ENCODE results near the gene CYB5RL.
"Not testable (repeated sequence)": the region's sequence is repeated elsewhere in the genome, so short reads cannot be mapped to it uniquely, and the experiment has no call there.

Gene CYB5RL

GRCh38 chr1:54190526-54190925 is 9.3 kb downstream of the CYB5RL start:
- no peak for DNase-seq (ENCODE audit: low read depth in 1 of 2, low spot score in 1 of 2)

DNA sequence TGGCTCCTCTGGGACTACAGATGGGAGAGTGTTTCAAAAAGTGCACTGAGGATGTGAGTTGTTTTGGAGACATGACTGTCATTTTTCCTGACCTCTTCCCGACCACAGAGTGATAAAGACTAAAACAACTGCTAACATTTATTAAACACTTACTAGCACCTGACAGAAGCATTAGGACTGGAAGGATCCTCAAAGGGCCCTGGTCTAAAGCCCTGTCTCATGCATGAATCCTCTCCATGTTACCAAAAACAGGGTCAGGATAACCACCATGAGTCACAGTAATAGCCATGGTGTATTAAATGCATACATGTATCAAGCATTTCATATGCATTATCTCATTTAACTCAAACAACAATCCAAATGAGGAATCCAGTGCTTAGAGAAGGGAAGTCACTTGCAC is 11.5 kb downstream of the CYB5RL start:
- no peak for DNase-seq (ENCODE audit: low read depth in 1 of 2, low spot score in 1 of 2)

DNA sequence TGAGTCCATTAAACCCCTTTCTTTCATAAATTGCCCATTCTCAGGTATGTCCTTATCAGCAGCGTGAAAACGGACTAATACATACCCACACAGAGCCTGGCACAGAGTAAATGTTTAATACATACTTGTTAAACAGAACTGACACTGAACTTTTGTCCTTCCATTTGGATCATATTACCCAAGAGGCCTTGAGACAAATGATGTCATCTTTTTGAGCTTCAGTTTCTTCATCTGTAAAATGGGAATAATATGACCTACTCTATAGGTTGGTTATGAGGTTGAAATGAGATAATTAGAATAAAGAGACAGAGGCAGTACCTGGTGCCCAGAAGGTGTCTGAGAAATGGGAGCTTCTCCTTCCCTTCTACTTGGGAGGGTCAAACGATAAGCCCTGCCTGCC is 13.8 kb downstream of the CYB5RL start:
- no peak for DNase-seq (ENCODE audit: low read depth in 1 of 2, low spot score in 1 of 2)

DNA sequence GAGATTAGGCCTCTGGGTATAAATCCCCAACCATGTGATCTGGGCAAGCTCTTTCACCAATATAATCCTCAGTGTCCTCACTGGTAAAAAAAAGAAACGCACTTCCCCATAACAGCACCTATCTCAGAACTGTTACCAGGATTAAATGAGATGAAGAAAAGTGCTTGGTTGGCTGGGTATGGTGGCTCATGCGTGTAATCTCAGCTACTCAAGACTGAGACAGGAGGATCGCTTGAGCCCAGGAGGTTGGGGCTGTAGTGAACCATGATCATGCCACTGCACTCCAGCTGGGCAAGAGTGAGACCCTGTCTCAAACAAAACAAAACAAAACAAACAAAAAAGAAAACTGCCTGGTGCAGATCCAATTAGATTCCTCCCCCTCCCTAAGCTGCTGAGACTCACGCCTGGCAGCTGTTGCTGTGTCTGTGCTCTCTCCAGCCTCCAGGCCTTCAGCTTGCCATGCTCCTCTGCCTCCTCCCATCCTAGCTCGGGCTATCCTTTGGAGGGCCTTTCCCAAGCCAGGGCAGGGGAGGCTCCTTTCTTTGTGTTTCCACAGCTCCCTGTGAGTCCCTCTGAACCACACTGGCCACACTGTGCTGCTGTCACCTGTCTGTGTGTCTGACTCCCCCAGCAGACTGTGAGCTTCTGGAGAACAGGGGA is 19.0 kb downstream of the CYB5RL start:
- DNase-seq (ENCODE audit: low read depth in 1 of 2, low spot score in 1 of 2): no peak

DNA sequence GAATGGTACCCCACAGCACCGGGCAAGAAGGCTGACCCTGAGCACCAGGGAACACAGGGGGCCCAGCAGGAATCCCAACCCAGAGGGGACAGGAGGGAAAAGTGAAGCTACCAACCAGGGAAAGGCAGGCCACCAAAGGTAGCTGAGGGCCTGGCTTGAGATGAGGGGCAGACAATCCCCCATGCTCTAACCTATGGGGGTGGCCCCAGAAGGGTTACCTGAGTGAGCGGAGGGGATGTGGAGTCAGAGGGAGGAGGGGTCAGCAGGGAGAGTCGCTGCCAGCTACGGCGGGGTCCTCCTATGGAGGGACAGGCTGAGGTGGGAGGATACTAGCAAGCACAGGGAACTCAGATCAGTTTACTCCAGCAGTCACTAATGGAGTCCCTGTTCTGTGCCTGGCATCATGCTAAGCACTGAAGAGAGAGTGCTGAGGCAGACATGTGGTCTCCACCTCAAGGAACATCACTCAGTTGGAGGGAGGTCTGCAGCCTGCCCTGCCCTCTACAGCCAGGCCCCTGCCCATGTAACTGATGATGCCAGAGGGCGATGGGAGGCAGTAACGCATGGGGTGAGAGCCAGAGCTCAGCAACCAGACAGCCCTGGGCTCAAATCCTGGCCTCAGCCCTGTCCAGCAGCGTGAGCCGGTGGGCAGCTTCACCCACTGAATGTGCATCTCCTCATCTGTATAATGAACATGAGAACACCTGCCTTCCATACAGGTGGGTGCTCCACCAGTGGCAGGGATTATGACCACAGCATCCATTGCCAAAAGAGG is 21.3 kb downstream of the CYB5RL start:
- no peak for DNase-seq (ENCODE audit: low read depth in 1 of 2, low spot score in 1 of 2)

- DNase-seq (ENCODE audit: low read depth in 1 of 2, low spot score in 1 of 2): no peak
Observed at GRCh38 chr1:54177726-54178125, 22.1 kb downstream of the CYB5RL start.

DNA sequence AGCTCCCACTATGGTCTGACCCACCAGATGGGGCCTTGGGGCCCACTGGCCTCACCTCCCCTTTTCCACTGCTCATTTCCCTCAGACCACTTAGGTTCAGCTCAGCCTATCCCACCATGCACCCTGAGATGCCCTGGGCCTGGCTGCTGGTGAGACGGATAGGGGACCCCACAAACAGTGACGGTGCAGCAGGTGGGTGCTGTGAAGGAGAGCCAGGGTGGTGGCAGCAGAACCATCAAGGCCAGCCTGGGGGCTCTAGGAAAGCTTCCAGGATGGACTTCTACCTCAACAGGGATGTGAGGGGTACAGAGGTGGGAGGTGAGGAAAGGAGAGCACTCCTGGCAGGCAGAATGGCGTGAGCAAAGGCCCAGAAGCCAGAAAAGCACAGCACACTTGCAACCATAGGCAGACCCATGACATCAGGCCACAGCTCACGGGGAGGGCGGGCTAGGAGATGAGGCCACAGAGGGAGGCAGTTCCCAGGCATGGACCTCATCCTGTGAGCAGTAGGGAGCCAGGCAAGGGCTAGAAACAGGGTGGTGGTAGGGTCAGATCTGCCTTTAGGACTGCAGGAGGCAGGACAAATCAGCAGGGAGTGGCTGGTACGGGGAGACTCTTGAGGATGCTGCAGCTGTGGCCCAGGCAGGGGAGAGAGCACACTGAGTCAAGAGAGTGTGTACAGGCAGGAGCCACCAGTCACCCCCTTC is 23.1 kb downstream of the CYB5RL start:
- DNase-seq (ENCODE audit: low read depth in 1 of 2, low spot score in 1 of 2): no peak

DNA sequence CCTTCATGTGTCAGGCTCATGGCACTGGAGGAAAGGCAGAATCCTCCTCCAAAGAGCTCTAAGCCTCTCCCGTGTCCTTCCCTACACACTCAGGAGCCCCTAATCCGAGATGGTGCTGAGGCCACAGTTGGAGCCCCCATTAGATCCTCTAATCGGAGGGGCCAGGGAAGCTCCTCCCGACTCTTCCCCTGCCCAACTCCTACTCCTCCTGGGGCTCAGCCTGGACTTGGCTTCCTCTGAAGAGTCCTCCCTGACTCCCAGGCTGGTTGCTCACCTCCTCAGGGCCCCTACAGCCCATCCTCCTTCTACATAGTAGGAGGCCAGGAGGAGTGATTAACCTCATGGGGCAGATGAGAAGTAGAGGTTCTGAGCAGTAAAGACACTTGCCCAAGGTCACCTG is 25.7 kb downstream of the CYB5RL start:
- DNase-seq (ENCODE audit: low read depth in 1 of 2, low spot score in 1 of 2): no peak

- DNase-seq (ENCODE audit: low read depth in 1 of 2, low spot score in 1 of 2): no peak
Observed at GRCh38 chr1:54173681-54174080, 26.1 kb downstream of the CYB5RL start.

DNA sequence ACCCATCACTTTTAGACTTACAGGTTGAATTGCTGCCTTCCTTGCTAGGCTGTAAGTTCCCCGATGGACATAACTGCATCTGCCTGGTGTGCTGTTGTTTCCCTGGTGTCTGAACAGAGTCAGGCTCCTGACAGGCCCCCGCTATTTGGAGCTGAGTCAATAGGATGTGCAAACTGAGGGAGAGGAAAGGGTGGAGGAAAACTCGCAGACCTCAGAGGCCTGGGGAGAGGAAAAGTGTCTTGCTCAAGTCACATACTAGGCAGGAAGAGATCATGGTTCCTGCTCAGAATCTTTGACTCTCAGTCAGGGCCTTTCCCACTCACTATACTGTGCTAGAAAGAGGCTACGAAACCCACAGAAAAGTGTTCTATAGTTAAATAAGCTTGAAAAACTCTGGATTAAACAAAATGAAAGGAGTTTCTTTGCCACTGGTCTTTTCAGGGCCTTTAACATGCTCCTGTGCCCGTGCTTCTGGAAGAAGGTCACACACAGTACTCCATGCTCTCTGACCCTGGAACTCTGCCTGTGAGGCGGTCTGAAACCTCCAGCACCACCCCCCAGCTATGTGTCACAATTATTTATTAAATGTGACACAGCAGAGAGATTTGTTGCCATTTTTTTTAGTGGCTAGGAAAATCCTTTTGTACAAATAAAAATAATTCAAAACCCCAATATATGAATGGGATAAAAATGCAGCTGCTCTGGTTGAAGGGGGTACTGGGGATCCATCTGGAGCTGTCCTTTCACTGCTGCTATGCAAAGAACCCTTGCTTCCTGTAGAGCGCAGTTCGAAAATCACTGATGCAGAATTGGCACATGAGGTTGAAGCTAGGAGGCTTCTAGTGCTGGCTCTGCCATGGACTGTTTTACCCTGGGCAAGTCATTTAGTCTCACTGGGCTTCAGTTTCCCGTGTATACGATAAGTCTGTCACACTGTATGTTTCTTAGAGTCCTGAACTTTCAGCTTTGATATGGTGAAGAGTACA is 26.9 kb downstream of the CYB5RL start:
- no peak for DNase-seq (ENCODE audit: low read depth in 1 of 2, low spot score in 1 of 2)

- DNase-seq (ENCODE audit: low read depth in 1 of 2, low spot score in 1 of 2): no peak
Observed at GRCh38 chr1:54171606-54172005, 28.2 kb downstream of the CYB5RL start.

DNA sequence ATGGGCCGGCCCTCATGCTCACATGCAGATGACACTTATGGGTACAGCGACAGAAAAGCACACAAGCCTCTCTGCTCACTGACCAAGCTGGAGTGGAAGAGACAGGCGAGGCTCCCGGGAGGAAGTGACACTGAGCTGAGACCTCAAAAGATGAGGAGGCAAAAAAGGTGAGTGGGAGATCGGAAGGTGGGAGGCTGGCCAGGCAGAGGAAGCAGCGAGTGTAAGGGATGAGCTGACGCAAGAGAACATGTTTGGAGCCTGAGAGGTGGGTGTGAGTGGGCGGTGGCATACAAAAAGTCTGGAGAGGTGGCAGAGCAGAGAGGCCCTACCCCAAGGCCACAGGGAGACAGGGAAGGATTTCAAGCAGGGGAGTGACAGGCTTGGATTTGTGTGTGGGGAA is 28.8 kb downstream of the CYB5RL start:
- no peak for DNase-seq (ENCODE audit: low read depth in 1 of 2, low spot score in 1 of 2)

GRCh38 chr1:54169068-54169467 is 30.8 kb downstream of the CYB5RL start:
- DNase-seq (ENCODE audit: low read depth in 1 of 2, low spot score in 1 of 2): no peak

GRCh38 chr1:54168206-54168965 is 31.4 kb downstream of the CYB5RL start:
- DNase-seq (ENCODE audit: low read depth in 1 of 2, low spot score in 1 of 2): no peak

DNA sequence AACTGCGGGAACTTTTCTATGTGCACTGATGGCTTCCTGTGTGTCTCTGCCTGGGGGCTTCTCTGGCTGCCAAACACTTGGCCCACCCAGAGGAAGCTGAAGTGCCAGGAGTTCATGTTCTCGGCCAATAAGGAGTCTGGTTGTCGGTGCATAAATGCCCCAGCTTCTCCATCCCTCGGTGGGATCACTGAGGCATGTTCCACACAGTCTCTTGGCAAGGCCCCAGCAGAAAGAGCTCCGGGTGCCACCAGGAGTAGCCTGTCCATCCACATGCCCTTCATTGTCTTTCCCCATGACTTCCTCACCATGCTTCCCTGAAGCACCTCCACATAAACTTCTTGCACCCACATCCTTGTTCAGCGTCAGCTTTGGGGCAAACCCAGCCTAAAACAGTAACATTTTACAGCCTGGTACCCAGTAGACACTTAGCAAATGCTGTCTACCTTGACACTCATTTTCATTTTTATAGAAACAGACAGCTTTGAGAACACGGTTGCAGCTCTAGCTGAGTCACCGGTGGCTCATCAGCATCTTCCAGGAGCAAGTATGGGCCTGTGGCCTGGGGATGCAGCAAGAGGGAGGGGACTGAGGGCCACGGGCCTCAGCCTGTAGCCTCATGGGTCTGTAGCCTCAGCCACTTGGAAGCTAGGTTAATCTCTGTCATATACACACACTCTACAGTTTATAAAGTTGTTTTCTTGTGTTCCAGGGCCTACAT is 32.2 kb downstream of the CYB5RL start:
- DNase-seq (ENCODE audit: low read depth in 1 of 2, low spot score in 1 of 2): no peak

DNA sequence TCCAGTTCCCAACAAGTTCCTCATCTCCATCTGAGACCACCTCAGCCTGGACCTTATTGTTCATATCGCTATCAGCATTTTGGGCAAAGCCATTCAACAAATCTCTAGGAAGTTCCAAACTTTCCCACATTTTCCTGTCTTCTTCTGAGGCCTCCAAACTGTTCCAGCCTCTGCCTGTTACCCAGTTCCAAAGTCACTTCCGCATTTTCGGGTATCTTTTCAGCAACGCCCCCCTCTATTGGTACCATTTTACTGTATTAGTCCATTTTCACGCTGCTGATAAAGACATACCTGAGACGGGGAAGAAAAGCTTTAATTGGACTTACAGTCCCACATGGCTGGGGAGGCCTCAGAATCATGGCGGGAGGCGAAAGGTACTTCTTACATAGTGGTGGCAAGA is 33.5 kb downstream of the CYB5RL start:
- not testable (repeated sequence) for DNase-seq (ENCODE audit: low read depth in 1 of 2, low spot score in 1 of 2)

DNA sequence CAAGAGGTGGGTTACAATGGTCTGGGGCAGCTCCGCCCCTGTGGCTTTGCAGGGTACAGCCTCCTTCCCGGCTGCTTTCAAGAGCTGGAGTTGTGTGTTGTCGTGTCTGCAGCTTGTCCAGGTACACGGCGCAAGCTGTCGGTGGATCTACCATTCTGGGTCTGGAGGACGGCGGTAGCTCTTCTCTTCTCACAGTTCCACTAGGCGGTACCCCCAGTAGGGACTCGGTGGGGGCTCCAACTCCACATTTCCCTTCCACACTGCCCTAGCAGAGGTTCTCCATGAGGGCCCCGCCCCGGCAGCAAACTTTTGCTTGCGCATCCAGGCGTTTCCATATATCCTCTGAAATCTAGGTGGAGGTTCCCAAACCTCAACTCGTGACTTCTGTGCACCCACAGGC is 34.7 kb downstream of the CYB5RL start:
- no peak for DNase-seq (ENCODE audit: low read depth in 1 of 2, low spot score in 1 of 2)

GRCh38 chr1:54163573-54163972 is 36.3 kb downstream of the CYB5RL start:
- no peak for DNase-seq (ENCODE audit: low read depth in 1 of 2, low spot score in 1 of 2)

DNA sequence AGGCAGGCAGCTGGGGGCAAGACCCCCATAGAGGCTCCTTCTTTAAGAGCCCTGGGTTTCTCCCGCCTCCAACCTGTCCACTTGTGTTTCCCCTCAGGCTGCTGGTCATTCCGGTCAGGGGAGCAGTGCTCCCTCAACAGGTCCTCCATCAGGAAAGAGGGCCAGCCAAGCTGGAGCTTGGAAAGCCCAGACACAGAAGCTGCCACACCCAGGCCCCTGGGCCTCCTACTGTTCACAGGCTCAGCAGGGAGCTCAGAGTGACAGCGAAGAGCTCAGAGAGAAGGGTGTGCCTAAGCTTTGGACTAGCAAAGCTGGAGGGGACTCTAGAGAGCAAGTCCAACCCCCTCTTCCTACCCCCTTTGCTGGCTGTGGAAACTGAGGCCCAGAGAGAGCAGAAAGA is 36.8 kb downstream of the CYB5RL start:
- no peak for DNase-seq (ENCODE audit: low read depth in 1 of 2, low spot score in 1 of 2)
